ENCODE results near the gene MOCS3.

DNA sequence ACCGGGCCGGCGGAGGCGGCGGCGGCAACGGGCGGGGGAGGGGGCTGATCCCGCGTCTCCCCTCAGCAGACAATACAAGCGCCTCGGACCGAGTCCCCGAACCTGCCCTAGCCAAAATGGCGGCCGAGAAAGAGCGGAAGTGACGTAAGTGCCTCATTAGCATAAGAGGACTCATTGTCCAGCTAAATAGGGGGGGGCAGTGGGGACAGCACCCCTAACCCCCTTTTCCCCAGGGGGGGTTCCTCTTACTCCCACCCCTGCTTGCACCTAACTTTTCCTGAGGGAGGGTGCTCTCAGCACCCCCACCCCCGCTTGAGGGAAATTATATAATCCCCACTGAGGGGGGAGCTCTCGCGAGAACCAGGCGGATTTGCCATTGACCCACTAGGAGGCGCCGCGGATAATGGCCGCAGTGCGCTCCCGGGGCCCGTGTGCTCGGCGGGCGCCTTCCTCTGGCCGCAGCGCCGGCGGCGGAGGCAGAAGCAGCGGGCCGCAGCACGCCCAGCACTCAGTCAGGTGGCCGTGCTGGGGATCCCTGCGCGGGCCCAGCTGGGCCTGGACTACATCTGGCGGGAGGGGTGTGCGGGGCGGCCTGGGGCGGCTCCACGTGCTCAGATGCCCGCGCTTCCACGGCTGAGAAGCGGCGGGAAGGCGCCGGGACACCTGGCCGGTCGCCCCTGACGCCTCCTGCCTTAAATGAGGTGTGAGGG is 27.2 kb upstream of the MOCS3 start, which contains the start of gene ADNP:
- TF ChIP-seq, protein P1, sequence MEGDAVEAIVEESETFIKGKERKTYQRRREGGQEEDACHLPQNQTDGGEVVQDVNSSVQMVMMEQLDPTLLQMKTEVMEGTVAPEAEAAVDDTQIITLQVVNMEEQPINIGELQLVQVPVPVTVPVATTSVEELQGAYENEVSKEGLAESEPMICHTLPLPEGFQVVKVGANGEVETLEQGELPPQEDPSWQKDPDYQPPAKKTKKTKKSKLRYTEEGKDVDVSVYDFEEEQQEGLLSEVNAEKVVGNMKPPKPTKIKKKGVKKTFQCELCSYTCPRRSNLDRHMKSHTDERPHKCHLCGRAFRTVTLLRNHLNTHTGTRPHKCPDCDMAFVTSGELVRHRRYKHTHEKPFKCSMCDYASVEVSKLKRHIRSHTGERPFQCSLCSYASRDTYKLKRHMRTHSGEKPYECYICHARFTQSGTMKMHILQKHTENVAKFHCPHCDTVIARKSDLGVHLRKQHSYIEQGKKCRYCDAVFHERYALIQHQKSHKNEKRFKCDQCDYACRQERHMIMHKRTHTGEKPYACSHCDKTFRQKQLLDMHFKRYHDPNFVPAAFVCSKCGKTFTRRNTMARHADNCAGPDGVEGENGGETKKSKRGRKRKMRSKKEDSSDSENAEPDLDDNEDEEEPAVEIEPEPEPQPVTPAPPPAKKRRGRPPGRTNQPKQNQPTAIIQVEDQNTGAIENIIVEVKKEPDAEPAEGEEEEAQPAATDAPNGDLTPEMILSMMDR (IDR thresholded peaks at IDR 0.05; ENCODE audit: borderline replicate concordance, extremely low read depth, low read length, poor library complexity, severe bottlenecking): peak; percentile 74
- TF ChIP-seq EZH2 (IDR thresholded peaks at IDR 0.05; ENCODE audit: borderline replicate concordance, low read depth, low read length, severe bottlenecking): no peak

Data from DND-41 (cell line).